HepG2 (cell line): Measurements from ENCODE around the gene ADSL. TPM values are rescaled to one million over a fixed set of nuclear protein-coding genes. Genes with fewer than 3 reads are reported as not detected.

ENCODE experiments used
- ATAC-seq: fragments of 200-7000 bp; cut with Tn5 transposase; 3 replicates; pipeline ENCODE4 v1.9.1; 2020; ENCODE audit warnings: mild to moderate bottlenecking, moderate library complexity
- BruUV-seq: library from RNA; stranded (reverse); fragments of 400-500 nt; replicated peaks from 2 replicates; lab custom pipeline; 2021; lab: Mats Ljungman, UMichigan
- CTCF ChIA-PET: fragments of 300-600 bp; formaldehyde crosslinking; extraction: SDS; loops from one replicate; lab custom pipeline; 2021; ENCODE audit warnings: low total read pairs, inconsistent platforms, low intra/inter-chr PET ratio; lab: Yijun Ruan, JAX
- POLR2A ChIA-PET: fragments of 350-600 bp; sonication (Branson Sonifier 250); formaldehyde crosslinking; loops from one replicate; lab custom pipeline; 2020; ENCODE audit warnings: antibody characterized with exemption, inconsistent platforms; lab: Yijun Ruan, JAX
- DNase-seq: peaks from one replicate; pipeline ENCODE4 v3.0.0-alpha.2; 2015; ENCODE audit warnings: low spot score
- FAIRE-seq: peaks from 3 replicates; lab custom pipeline; 2011; peaks lifted over from hg19 to GRCh38; lab: Jason Lieb, UNC
- H2AFZ ChIP-seq: one replicate; pipeline ENCODE4 v1.6.1; 2011; ENCODE audit warnings: low read length, inconsistent platforms
- H3K27ac ChIP-seq: fragments of 300-600 bp; 3 replicates; pipeline ENCODE4 v1.8.0; 2011; ENCODE audit warnings: mixed run types, mild to moderate bottlenecking, mixed read lengths, low read length, inconsistent platforms; ENCODE audit not compliant: insufficient read depth; ENCODE audit errors: extremely low read length
- H3K27me3 ChIP-seq, 2 experiments: fragments of 200-600 bp in 1 of 2; 2 replicates in 1 of 2; 3 replicates in 1 of 2; pipeline versions ENCODE4 v1.6.0 to v1.8.0; 2011; ENCODE audit warnings: low read length in 2 of 2, mild to moderate bottlenecking in 2 of 2, moderate library complexity in 2 of 2, inconsistent platforms in 1 of 2; ENCODE audit not compliant: insufficient read depth in 2 of 2, control insufficient read depth in 1 of 2
- H3K36me3 ChIP-seq, 2 experiments: fragments of 200-600 bp in 1 of 2; replicated peaks in 1 of 2; 2 replicates in 1 of 2; 3 replicates in 1 of 2; pipeline versions ENCODE4 v1.5.1 to v1.8.0; 2011; ENCODE audit warnings: low read length in 2 of 2, inconsistent platforms in 1 of 2; ENCODE audit not compliant: insufficient read depth in 2 of 2, control insufficient read depth in 1 of 2
- H3K4me1 ChIP-seq: 2 replicates; pipeline ENCODE4 v1.5.1; 2012; ENCODE audit warnings: low read length, inconsistent platforms; ENCODE audit not compliant: insufficient read depth
- H3K4me2 ChIP-seq: 2 replicates; pipeline ENCODE4 v1.6.0; 2011; ENCODE audit warnings: low read depth, low read length, inconsistent platforms
- H3K4me3 ChIP-seq, 3 experiments: fragments of 200-600 bp in 1 of 3; sonication (generic), shearing (Covaris generic) in 1 of 3; replicated peaks in 1 of 3; 2 replicates each; pipeline ENCODE4 v1.5.1; 2011 to 2016; ENCODE audit warnings: low read length in 3 of 3, inconsistent platforms in 2 of 3, low read depth in 2 of 3, mild to moderate bottlenecking in 2 of 3, control low read depth in 1 of 3, mixed read lengths in 1 of 3; ENCODE audit not compliant: insufficient read depth in 1 of 3
- H3K79me2 ChIP-seq: one replicate; pipeline ENCODE4 v1.6.1; 2011; ENCODE audit warnings: low read length, inconsistent platforms; ENCODE audit not compliant: insufficient read depth
- H3K9ac ChIP-seq: 2 replicates; pipeline ENCODE4 v1.6.0; 2011; ENCODE audit warnings: mild to moderate bottlenecking, low read depth, low read length, inconsistent platforms; ENCODE audit not compliant: insufficient read depth
- H3K9me3 ChIP-seq: 2 replicates; pipeline ENCODE4 v1.5.1; 2012; ENCODE audit warnings: mild to moderate bottlenecking, low read length
- H4K20me1 ChIP-seq: 2 replicates; pipeline ENCODE4 v1.6.0; 2011; ENCODE audit warnings: inconsistent platforms, mild to moderate bottlenecking, low read length, moderate library complexity; ENCODE audit not compliant: insufficient read depth
- ATRX ChIP-seq: sonication (generic); formaldehyde crosslinking; IDR thresholded peaks from 2 replicates; pipeline ENCODE4 v1.4.0; 2020; ENCODE audit warnings: missing genetic modification reagents, borderline replicate concordance
- CCDC6 ChIP-seq: sonication (generic); formaldehyde crosslinking; IDR thresholded peaks from 2 replicates; pipeline ENCODE4 v1.8.1; 2022; ENCODE audit warnings: mild to moderate bottlenecking, missing genetic modification reagents, moderate library complexity
- ELF1 ChIP-seq: sonication (generic); formaldehyde crosslinking; IDR thresholded peaks from 2 replicates; pipeline ENCODE4 v1.4.0; 2020; ENCODE audit warnings: missing genetic modification reagents
- FOXO4 ChIP-seq: sonication (generic); formaldehyde crosslinking; conservative IDR thresholded peaks from 2 replicates; pipeline ENCODE4 v1.8.1; 2023; ENCODE audit warnings: missing genetic modification reagents
- MBD4 ChIP-seq: IDR thresholded peaks from 2 replicates; pipeline ENCODE4 v1.6.1; 2012; ENCODE audit warnings: low read length, inconsistent platforms, borderline replicate concordance
- NRL ChIP-seq: sonication (generic); formaldehyde crosslinking; IDR thresholded peaks from 2 replicates; pipeline ENCODE4 v1.5.0; 2020; ENCODE audit warnings: missing genetic modification reagents, mild to moderate bottlenecking, moderate library complexity, borderline replicate concordance
- POLR2A ChIP-seq, 2 experiments: IDR thresholded peaks; 2 replicates each; pipeline ENCODE4 v1.6.1; 2011; ENCODE audit warnings: low read depth in 2 of 2, low read length in 2 of 2, mild to moderate bottlenecking in 1 of 2, moderate library complexity in 1 of 2; ENCODE audit not compliant: insufficient read depth in 1 of 2
- RBM22 ChIP-seq: fragments of 200-400 bp; formaldehyde crosslinking; optimal IDR thresholded peaks from 2 replicates; pipeline ENCODE3; 2017; ENCODE audit warnings: mild to moderate bottlenecking, low read length, moderate library complexity
- ZBTB14 ChIP-seq: sonication (generic); formaldehyde crosslinking; IDR thresholded peaks from 2 replicates; pipeline ENCODE4 v1.4.0; 2020; ENCODE audit warnings: missing genetic modification reagents
- ZNF33B ChIP-seq: sonication (generic); formaldehyde crosslinking; IDR thresholded peaks from 2 replicates; pipeline ENCODE4 v1.5.1; 2020; ENCODE audit warnings: mild to moderate bottlenecking, missing genetic modification reagents
- ZNF468 ChIP-seq: sonication (generic); formaldehyde crosslinking; IDR thresholded peaks from 2 replicates; pipeline ENCODE4 v1.8.0; 2022; ENCODE audit warnings: mild to moderate bottlenecking, moderate library complexity, missing genetic modification reagents
- ZNF562 ChIP-seq: sonication (generic); formaldehyde crosslinking; IDR thresholded peaks from 2 replicates; pipeline ENCODE4 v1.8.0; 2022; ENCODE audit warnings: missing genetic modification reagents, borderline replicate concordance
- ZNF616 ChIP-seq: sonication (generic); formaldehyde crosslinking; IDR thresholded peaks from 2 replicates; pipeline ENCODE4 v1.5.0; 2020; ENCODE audit warnings: low read depth, mild to moderate bottlenecking, missing genetic modification reagents
- ZSCAN9 ChIP-seq: IDR thresholded peaks from 2 replicates; pipeline ENCODE4 v1.6.1; 2016; ENCODE audit warnings: borderline replicate concordance
- WGBS: methylation state at CpG from one replicate; pipeline ENCODE4 v1.1.6; 2017; ENCODE audit warnings: low lambda C conversion rate; 5-methylcytosine and 5-hydroxymethylcytosine counted together
- in situ Hi-C: cut with HindIII; loops from 2 replicates; pipeline ENCODE4 v1.10.0; 2017; ENCODE audit warnings: low pct_unique_long_range_greater_than_20kb; ENCODE audit not compliant: extremely low pct_ligation_motif_present
- intact Hi-C: fragments of 100-400 bp; cut with micrococcal nuclease; formaldehyde crosslinking; loops from one replicate; pipeline ENCODE4 v1.10.0; 2022; ENCODE audit not compliant: unreplicated experiment
- polyA plus RNA-seq, 8 experiments: library from polyadenylated mRNA; depleted of rRNA in 3 of 8; stranded (reverse) in 7 of 8; unstranded in 1 of 8; fragments of >200 nt; fragmentation: Illumina TruSeq in 4 of 8; extraction: Trizol in 4 of 8; gene quantifications; 2 replicates each; pipeline versions ENCODE4 v1.2.1 to v1.2.3, GENCODE V29; 2011 to 2016; ENCODE audit warnings: low read depth in 4 of 8, missing spikeins in 1 of 8, mixed read lengths in 1 of 8; ENCODE audit not compliant: insufficient read depth in 1 of 8
- total RNA-seq, 5 experiments: library from RNA; depleted of rRNA; stranded (reverse); fragments of >200 nt; fragmentation: Illumina TruSeq; extraction: Trizol; gene quantifications; 2 replicates each; pipeline ENCODE4 v1.2.3, GENCODE V29; 2016; ENCODE audit warnings: low read depth in 1 of 5

ADSL gene
- total and polyA plus RNA-seq, 2 of the 13 experiments (the other 11 are each of a cell fraction or from before 2014, with no cell fraction given) = 123 to 174 TPM

DNA sequence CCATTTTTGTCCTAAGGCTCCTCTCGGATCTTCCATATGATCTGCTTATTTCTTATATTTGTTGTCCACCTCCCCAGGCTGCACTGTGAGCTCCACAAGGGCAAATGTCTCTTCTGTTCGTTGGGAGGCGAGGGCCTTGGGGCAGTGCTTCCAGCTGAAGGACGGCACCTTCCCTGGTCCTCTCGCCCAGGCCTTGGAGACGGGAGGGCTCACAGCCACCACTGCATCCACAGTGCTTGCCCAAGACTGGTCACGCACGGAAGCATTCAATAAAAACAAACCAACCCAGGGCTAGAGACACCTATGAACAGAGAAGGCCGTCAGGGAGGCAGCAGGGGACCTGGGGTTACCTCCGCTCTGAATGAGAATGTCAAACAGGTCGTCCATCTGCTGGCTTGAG lies 70.3 kb downstream of the ADSL start:
- Histone ChIP-seq H3K4me2 (no peak overlapping the region), H3K27ac (no peak overlapping the region), H3K79me2 (no peaks in the 10 kb centered on the region), H2AFZ (no peak overlapping the region), H3K9ac (no peak overlapping the region), H3K4me3 (no peak overlapping the region), H3K9me3 (no peaks in the 10 kb centered on the region)
- 95% methylated on average over 11 of the region's 11 CpGs for WGBS
- ATAC-seq = no peak
- BruUV-seq = no TSS peak
- intact Hi-C loops = no loop called here
- TF ChIP-seq ZNF616 (no peak), MBD4 (no peak), ZNF562 (CRISPR knock-in tag) (no peak), POLR2A (IDR thresholded peaks at IDR 0.05; ENCODE audit: insufficient read depth in 1 of 2, low read depth in 2 of 2, low read length in 2 of 2) (no peak), RBM22 (no peak), CCDC6 (CRISPR knock-in tag) (no peak), ZNF33B (CRISPR knock-in tag) (no peak), ZNF468 (CRISPR knock-in tag) (no peak), NRL (no peak), ELF1 (CRISPR knock-in tag) (no peak), FOXO4 (CRISPR knock-in tag) (no peak), ATRX (CRISPR knock-in tag) (no peak), ZBTB14 (CRISPR knock-in tag) (no peak), ZSCAN9 (no peak)
- TF ChIP-seq, all 625 proteins: peak for 0
- H4K20me1 ChIP-seq = no peaks in the 10 kb centered on the region
- DNase-seq = no peak
- no peaks in the 10 kb centered on the region for H3K4me1 ChIP-seq
- peaks cover 25 to 46% of the 10 kb centered on the region in 2 experiments; a peak in 4 of 5 replicates for H3K36me3 ChIP-seq
- H3K27me3 ChIP-seq = no peaks in the 10 kb centered on the region
- ChIA-PET POLR2A (no interaction called here), CTCF (no interaction called here)
- in situ Hi-C loops = no loop called here
- FAIRE-seq = no peak
